Measurements from ENCODE around the gene SLC22A3. TPM values are rescaled to one million over a fixed set of nuclear protein-coding genes. Genes with fewer than 3 reads are reported as not detected.

Gene SLC22A3
- total RNA-seq, 1 experiment from 2014 or later: 1.1 TPM

- DNase-seq (ENCODE audit: low read depth): no peak
These were observed 69.4 kb downstream of the SLC22A3 start for GRCh38 chr6:160417550-160417949.

DNA sequence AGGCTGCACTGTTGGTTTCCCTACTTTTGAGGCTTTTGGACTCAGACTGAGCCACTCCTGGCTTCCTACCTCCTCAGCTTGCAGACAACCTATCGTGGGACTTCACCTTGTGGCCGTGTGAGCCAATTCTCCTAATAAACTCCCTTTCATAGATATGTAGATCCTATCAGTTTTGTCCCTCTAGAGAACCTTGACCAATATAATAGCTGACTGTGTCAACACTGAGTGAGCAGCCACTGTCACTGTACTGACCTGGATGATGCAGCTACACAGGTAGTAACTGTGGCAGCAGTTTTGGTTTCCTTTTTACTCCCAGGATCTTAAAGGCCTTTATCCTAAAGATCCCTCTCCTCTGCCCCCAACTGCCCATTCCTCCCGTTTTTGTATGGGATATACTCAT is 70.2 kb downstream of the SLC22A3 start:
- no peak for DNase-seq (ENCODE audit: low read depth)

GRCh38 chr6:160419488-160419887 is 71.3 kb downstream of the SLC22A3 start:
- peak; percentile 16 for DNase-seq (ENCODE audit: low read depth)

GRCh38 chr6:160420253-160420968 is 72.2 kb downstream of the SLC22A3 start:
- no peak for DNase-seq (ENCODE audit: low read depth)

- DNase-seq (ENCODE audit: low read depth): no peak
These were observed 72.9 kb downstream of the SLC22A3 start for GRCh38 chr6:160420969-160421556.

DNA sequence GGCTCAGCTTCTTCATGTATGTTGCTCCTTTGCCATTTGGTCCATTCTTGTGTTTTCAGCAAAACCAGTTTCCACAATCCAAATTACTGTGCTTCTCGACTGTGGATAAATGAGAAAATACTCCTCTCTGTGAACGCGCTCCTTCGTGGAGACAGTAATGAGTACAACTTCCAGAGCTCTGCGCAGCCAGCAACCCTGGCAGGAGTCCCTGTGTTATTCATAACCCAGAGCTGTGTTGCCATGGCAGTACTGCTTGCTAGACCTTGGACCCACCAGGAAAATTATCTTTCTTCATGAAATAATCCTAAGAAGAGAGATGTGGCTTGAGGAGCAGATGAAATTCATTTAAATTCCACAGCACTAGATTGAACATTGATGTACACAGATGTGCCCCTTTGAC is 73.7 kb downstream of the SLC22A3 start:
- DNase-seq (ENCODE audit: low read depth): no peak

DNA sequence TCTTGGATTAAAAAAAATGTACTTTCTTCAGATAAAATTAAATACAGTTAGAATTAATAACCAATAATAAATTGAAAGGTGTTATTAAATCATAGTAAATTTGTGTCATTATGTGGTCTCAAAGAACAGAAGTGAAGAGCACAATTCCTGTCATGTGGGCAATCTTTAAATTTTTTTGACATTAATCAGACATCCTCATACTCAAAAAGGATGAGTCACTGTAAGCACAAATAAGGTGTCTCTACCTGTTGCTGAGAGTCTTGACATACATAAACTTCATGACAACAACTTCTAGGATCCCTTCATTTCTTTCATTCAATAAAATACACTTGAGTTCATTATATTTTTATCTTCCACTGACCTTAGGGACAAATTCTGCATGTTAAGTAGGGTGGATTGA is 76.1 kb downstream of the SLC22A3 start:
- DNase-seq (ENCODE audit: low read depth): peak; percentile 36

DNA sequence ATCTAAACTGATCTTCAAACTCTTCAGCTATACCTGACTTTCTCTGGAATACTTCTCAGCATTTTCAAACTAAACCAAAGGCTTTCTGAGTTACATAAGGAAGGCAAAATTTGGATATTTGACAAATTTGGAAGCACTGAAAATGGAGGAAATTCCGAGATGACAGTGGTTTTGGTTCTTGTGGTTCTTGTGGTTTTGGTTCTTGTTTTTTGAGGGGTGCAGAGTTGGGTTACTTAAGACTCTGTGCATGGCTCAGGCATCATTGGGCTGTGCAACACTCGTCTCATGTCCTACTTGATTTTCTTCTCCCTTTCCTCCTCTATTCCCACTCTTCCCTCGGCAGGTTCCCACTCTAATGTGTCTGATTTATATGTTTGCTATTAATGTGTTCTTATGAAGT is 78.0 kb downstream of the SLC22A3 start:
- DNase-seq (ENCODE audit: low read depth): peak; percentile 14

DNA sequence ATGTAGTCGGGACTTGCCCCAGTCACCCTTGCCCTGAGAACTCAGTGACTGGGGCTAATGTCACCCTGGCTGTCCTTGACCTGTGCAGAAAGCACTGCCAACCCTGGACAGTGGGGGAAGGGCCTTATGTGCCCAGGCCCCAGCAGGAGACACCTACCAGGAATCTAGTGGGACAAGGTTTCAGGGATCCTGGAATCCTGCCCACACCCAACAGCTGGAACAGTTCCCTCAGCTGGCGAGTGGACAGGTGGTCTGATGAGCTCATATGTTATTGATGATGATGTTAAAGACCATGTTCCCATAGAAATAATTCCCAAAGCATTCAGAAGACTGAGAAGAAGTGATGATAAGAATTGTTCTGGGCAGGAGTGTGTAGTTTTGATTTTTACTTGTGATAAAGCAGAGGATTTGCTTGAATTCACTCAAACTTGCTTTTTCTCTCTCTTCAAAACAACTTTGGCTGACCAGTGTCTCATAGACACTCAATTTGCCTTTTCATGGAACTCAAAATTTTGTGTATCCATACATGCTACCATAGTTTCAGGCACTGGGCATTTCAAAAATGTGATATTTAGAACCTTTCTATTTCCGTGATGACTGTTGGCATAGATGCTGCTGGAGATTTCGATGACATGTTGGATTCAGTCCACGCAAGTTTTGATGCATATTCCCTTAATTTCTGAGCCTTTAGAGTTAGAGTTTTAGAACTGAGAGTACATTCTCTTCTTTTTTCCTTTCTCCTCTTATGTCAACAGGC is 79.3 kb downstream of the SLC22A3 start:
- no peak for DNase-seq (ENCODE audit: low read depth)

- peak; percentile 19 for DNase-seq (ENCODE audit: low read depth)
These were observed 79.9 kb downstream of the SLC22A3 start for GRCh38 chr6:160428069-160428430.

DNA sequence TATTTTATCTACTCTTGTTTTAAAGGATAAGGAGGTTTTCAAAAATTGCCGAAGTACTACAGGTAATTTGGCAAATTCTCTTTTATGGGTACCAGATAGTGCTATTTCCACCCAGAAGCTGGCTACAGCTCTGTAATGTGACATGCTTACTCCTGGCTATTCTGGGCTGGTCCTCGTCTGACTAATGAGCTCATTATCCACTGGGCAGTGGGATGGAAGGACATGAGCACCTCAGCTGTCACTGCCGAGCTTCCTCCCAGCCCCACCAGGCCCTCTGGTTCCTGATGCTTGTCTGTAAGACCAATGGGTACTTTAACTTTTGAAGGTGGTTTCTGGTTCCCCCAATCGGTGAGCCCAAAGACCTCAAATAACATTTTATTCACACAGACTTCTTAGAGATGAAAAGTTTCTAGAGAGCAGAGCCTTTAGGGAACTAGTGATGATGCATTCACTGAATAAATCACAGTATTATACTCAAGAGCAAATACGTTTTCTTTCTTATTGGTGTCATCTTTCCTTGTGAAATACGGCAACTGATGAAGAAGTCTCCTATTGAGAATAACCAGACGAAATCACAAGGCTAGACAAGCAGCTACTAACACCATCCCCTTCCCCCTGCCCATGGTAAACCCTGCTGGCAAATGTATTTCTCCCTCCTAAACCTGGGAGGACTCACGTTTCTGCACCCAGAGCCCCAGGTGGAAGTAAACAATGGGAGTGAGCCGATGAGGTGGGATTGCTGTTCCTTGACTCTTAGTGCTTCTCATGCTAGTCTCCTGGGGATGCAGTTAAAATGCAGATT is 80.8 kb downstream of the SLC22A3 start:
- DNase-seq (ENCODE audit: low read depth): peak; percentile 7

GRCh38 chr6:160429620-160429895 is 81.4 kb downstream of the SLC22A3 start:
- DNase-seq (ENCODE audit: low read depth): no peak

DNA sequence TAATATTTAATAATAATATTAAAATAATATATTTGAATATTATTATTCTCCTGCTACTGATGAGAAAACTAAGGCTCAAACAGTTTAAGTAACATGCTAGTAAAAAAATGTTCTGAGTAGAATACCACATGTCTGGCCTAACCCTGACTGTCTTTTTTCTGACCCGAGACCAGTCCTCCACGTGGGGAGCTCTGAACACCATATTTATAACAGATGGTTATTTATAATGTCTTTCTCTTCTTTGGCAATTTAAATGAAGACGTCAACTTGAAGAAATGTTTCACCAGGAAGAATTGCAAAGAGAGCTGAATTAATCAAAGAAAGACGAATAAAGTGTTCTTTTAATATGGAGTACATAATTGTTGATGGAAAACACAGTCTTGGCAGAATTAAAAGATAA is 82.0 kb downstream of the SLC22A3 start:
- DNase-seq (ENCODE audit: low read depth): no peak

- DNase-seq (ENCODE audit: low read depth): no peak
These were observed 82.6 kb downstream of the SLC22A3 start for GRCh38 chr6:160430751-160431150.

DNA sequence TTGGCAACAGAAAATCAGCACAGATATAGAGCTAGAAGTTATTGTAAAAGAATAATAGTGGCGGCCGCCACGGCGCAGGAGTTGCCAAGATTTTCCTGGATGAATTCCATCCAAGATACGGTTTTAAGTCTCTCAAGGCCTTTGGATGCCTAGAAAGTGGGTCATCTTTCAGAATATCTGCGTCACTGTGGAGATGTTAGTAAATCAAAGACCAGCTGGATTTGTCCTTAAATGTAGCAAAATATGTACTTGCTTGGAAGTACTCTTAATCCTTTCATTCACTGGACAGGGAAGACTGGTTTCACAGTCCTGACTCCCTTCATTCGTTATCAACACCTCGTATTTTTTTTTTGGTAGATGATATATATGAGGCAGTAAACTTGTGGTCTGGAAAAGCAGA is 83.0 kb downstream of the SLC22A3 start:
- peak; percentile 61 for DNase-seq (ENCODE audit: low read depth)

DNA sequence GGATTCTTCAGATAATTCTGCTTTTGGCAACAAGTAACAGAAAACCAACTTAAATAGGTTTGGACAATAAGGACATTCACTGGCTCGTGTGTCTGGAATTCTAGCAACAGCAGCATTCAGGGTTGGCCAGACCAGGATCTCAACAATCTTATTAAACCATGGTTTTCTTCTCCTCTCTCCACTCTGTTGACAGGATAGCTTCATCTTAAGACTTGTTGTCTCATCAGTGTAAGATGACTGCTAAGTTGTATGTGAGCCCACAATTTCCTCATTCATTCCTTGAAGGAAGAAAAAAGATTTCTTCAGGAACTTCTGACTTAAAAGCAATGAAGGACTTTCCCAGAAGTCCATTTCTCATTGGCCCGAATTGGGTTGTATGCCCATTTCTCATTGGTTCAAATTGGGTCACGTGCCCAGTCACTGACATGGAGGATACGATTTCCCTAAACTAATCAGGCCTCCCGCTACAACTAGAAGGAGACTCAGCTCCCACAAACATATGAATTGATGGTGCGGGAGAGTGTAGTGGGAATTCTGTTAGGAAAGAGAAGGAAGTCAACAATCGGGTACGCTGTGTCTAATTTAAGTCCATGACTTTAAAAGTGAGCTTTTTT is 83.7 kb downstream of the SLC22A3 start:
- DNase-seq (ENCODE audit: low read depth): no peak

- no peak for DNase-seq (ENCODE audit: low read depth)
These were observed 87.8 kb downstream of the SLC22A3 start for GRCh38 chr6:160435935-160436334.

DNA sequence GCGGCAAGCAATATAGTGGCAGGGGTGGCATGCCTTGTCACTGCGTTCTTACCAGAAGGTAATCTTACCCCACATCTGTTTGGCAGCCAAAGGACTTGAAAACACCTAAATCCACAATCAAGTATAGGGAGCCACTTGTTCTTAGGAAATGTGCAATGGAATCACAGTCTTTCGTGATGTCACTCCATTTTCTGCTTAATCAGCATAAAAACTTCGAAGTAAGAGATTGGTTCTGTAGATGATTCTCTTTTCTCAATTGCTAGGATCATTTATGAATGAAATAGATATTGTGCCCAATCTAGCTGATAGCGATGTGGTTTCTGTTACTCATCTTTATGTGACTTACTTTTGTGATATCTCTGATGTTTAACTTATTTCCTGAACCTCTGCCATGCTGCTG is 89.0 kb downstream of the SLC22A3 start:
- no peak for DNase-seq (ENCODE audit: low read depth)

DNA sequence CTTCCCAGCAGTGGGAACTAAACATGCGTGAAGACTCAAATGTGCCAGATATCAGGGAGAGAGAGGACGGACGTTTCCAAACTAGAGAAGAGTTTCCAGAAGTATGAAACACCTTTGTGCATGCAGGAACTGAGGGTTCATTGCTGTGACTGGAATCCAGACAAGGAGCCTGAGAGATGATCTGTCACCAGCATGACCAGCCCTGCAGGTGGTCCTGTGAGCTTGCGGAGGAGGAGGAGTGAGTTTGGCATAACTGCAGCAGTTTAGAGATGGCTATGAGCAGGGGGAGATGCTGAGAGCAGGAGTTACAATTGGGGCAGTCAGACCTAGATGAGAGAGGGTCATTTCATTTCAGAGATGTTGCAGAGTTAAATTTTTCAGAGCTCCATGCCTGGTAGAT is 89.6 kb downstream of the SLC22A3 start:
- no peak for DNase-seq (ENCODE audit: low read depth)

GRCh38 chr6:160438481-160438880 is 90.3 kb downstream of the SLC22A3 start:
- no peak for DNase-seq (ENCODE audit: low read depth)

GRCh38 chr6:160439751-160440150 is 91.6 kb downstream of the SLC22A3 start:
- DNase-seq (ENCODE audit: low read depth): no peak

DNA sequence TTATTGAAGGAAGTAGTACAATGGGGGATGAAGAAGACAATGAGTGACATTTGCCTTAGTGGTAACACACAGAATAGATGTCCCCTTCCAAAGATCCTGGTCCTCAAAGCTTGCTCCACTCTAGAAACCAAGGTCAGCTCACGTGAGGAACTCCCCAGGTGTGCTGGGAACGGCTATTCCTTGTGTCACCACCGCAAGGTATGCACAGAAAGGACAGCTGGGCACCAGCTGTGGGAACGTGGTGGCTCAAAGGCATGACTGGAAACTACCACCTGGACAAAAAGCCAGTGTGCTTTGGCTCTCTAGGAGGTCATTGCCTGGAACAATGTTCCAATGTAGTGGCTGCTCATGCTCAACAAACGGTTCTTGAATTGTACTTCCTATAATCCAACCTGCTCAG is 94.0 kb downstream of the SLC22A3 start:
- no peak for DNase-seq (ENCODE audit: low read depth)

Measured in M059J (cell line).